ENCODE results near the gene FAM81B.
A peak's percentile ranks its signal among the peaks of the same experiment; 100 is the strongest.

FAM81B gene

GRCh38 chr5:95449460-95449859, 58.3 kb downstream of the FAM81B start:
- peak in 1 of 2 donors; percentile 8 for DNase-seq (ENCODE audit: low read depth in 2 of 2)
- no peak overlapping the region for H3K4me3 ChIP-seq (replicated peaks in 1 of 2; ENCODE audit: low read depth in 2 of 2, low read length in 2 of 2)
- TF ChIP-seq CTCF (IDR thresholded peaks at IDR 0.05; ENCODE audit: low read depth, low read length) = no peak

- TF ChIP-seq CTCF (IDR thresholded peaks at IDR 0.05; ENCODE audit: low read depth, low read length) = no peak
- no peak overlapping the region for H3K4me3 ChIP-seq (replicated peaks in 1 of 2; ENCODE audit: low read depth in 2 of 2, low read length in 2 of 2)
- DNase-seq (ENCODE audit: low read depth in 2 of 2) = no peak
Measured at GRCh38 chr5:95454536-95454935, 63.4 kb downstream of the FAM81B start.

- no peak for TF ChIP-seq CTCF (IDR thresholded peaks at IDR 0.05; ENCODE audit: low read depth, low read length)
- no peak overlapping the region for H3K4me3 ChIP-seq (replicated peaks in 1 of 2; ENCODE audit: low read depth in 2 of 2, low read length in 2 of 2)
- no peak for DNase-seq (ENCODE audit: low read depth in 2 of 2)
Measured at GRCh38 chr5:95460665-95461064, 69.5 kb downstream of the FAM81B start.

- DNase-seq (ENCODE audit: low read depth in 2 of 2) = no peak
- TF ChIP-seq CTCF (IDR thresholded peaks at IDR 0.05; ENCODE audit: low read depth, low read length) = no peak
- no peak overlapping the region for H3K4me3 ChIP-seq (replicated peaks in 1 of 2; ENCODE audit: low read depth in 2 of 2, low read length in 2 of 2)
Measured at GRCh38 chr5:95471487-95471886, 80.3 kb downstream of the FAM81B start.

- no peak for TF ChIP-seq CTCF (IDR thresholded peaks at IDR 0.05; ENCODE audit: low read depth, low read length)
- no peak overlapping the region for H3K4me3 ChIP-seq (replicated peaks in 1 of 2; ENCODE audit: low read depth in 2 of 2, low read length in 2 of 2)
- DNase-seq (ENCODE audit: low read depth in 2 of 2) = peak; percentile 10 to 50
Measured at GRCh38 chr5:95471942-95472341, 80.8 kb downstream of the FAM81B start.

GRCh38 chr5:95484421-95484820, 93.3 kb downstream of the FAM81B start:
- no peak overlapping the region for H3K4me3 ChIP-seq (replicated peaks in 1 of 2; ENCODE audit: low read depth in 2 of 2, low read length in 2 of 2)
- TF ChIP-seq CTCF (IDR thresholded peaks at IDR 0.05; ENCODE audit: low read depth, low read length) = no peak
- DNase-seq (ENCODE audit: low read depth in 2 of 2) = no peak

- TF ChIP-seq CTCF (IDR thresholded peaks at IDR 0.05; ENCODE audit: low read depth, low read length) = no peak
- no peak for DNase-seq (ENCODE audit: low read depth in 2 of 2)
- no peak overlapping the region for H3K4me3 ChIP-seq (replicated peaks in 1 of 2; ENCODE audit: low read depth in 2 of 2, low read length in 2 of 2)
Measured at GRCh38 chr5:95486191-95486590, 95.0 kb downstream of the FAM81B start.
